ENCODE data around the gene NME4.

Gene NME4

GRCh38 chr16:430904-431303 lies 33.9 kb downstream of the NME4 start:
- H3K4me3 Mint-ChIP-seq: no peak overlapping the region
- no peak overlapping the region for H3K27ac Mint-ChIP-seq
- peaks cover 22% of the 10 kb centered on the region for H3K4me1 Mint-ChIP-seq
- H3K36me3 Mint-ChIP-seq: peaks cover 3% of the 10 kb centered on the region
- no peaks in the 10 kb centered on the region for H3K9me3 Mint-ChIP-seq
- CTCF ChIA-PET: no interaction called here
- H3K27me3 Mint-ChIP-seq: peaks cover 15% of the 10 kb centered on the region
- no peak for DNase-seq

- Mint-ChIP-seq H3K9me3 (no peaks in the 10 kb centered on the region), H3K27me3 (no peaks in the 10 kb centered on the region), H3K4me1 (peaks cover 2% of the 10 kb centered on the region), H3K4me3 (no peak overlapping the region), H3K36me3 (no peaks in the 10 kb centered on the region), H3K27ac (no peak overlapping the region)
- no peak for DNase-seq
- CTCF ChIA-PET: no interaction called here
These were observed 43.6 kb downstream of the NME4 start for GRCh38 chr16:440627-441026.

GRCh38 chr16:441447-441846 lies 44.4 kb downstream of the NME4 start:
- H3K4me1 Mint-ChIP-seq: peaks cover 2% of the 10 kb centered on the region
- no peak overlapping the region for H3K27ac Mint-ChIP-seq
- no peak overlapping the region for H3K4me3 Mint-ChIP-seq
- CTCF ChIA-PET: no interaction called here
- no peaks in the 10 kb centered on the region for H3K9me3 Mint-ChIP-seq
- no peak for DNase-seq
- no peaks in the 10 kb centered on the region for H3K27me3 Mint-ChIP-seq
- no peaks in the 10 kb centered on the region for H3K36me3 Mint-ChIP-seq

GRCh38 chr16:442976-443375 lies 46.0 kb downstream of the NME4 start:
- Mint-ChIP-seq H3K27me3 (no peaks in the 10 kb centered on the region), H3K9me3 (no peaks in the 10 kb centered on the region), H3K4me1 (peaks cover 2% of the 10 kb centered on the region), H3K4me3 (no peak overlapping the region), H3K27ac (no peak overlapping the region), H3K36me3 (no peaks in the 10 kb centered on the region)
- DNase-seq: no peak
- CTCF ChIA-PET: no interaction called here

- peaks cover 2% of the 10 kb centered on the region for H3K4me1 Mint-ChIP-seq
- no peaks in the 10 kb centered on the region for H3K36me3 Mint-ChIP-seq
- DNase-seq: no peak
- H3K27ac Mint-ChIP-seq: no peak overlapping the region
- CTCF ChIA-PET: no interaction called here
- no peaks in the 10 kb centered on the region for H3K9me3 Mint-ChIP-seq
- no peaks in the 10 kb centered on the region for H3K27me3 Mint-ChIP-seq
- H3K4me3 Mint-ChIP-seq: no peak overlapping the region
These were observed 47.0 kb downstream of the NME4 start for GRCh38 chr16:444027-444426.

GRCh38 chr16:445566-445965 lies 48.6 kb downstream of the NME4 start:
- H3K4me3 Mint-ChIP-seq: no peak overlapping the region
- no peaks in the 10 kb centered on the region for H3K36me3 Mint-ChIP-seq
- peaks cover 2% of the 10 kb centered on the region for H3K4me1 Mint-ChIP-seq
- H3K27me3 Mint-ChIP-seq: no peaks in the 10 kb centered on the region
- H3K9me3 Mint-ChIP-seq: no peaks in the 10 kb centered on the region
- DNase-seq: no peak
- no peak overlapping the region for H3K27ac Mint-ChIP-seq
- CTCF ChIA-PET: no interaction called here

All from activated naive CD4-positive, alpha-beta T cell treated with anti-CD3 and anti-CD28 coated beads, Interleukin-2, amount 10 ng/mL, durations not matched to agents 7 days and 5 days (primary cell).